ENCODE results near the gene NLK. TPM values are rescaled to one million over a fixed set of nuclear protein-coding genes. Genes with fewer than 3 reads are reported as not detected.
"Not testable (repeated sequence)": the region's sequence is repeated elsewhere in the genome, so short reads cannot be mapped to it uniquely, and the experiment has no call there.

NLK gene
- total and polyA plus RNA-seq, 2 donors (not counting 3 experiments of a cell fraction or from before 2014, with no cell fraction given): 23.8 to 34.2 TPM

DNA sequence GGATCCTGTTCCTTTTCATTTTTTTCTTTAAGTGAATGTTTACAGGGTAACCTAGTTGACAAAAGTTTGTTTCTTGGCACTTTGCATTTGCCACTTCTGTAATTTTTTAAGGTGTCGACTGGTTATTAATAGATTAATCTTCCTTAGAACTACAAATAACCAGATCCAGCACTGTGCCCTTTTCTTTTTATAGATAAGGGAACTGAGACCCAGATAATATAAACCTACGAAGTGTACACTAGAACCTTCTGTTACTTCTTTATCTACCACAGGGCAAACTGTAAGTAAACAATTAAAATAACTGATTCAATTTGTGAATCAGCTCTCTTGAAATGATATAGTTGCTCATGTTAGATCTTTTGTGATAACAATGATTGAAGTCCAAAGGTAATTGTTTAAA, 55.4 kb downstream of the NLK start:
- H3K36me3 ChIP-seq (ENCODE audit: control insufficient read depth in 2 of 2, extremely low read depth in 1 of 2, insufficient read depth in 2 of 2, low read length in 2 of 2): peaks cover 0 to 3% of the 10 kb centered on the region in 2 experiments
- no peaks in the 10 kb centered on the region for H3K27me3 ChIP-seq (ENCODE audit: control insufficient read depth in 2 of 2, insufficient read depth in 2 of 2, low read length in 2 of 2)
- H2AFZ ChIP-seq (ENCODE audit: low read depth, low read length): no peak overlapping the region
- no TSS peak for BruUV-seq (replicated peaks)
- DNase-seq (ENCODE audit: low read depth, low spot score) (no peak), FAIRE-seq (no peak)
- intact Hi-C loops (cut with micrococcal nuclease): no loop called here
- ChIA-PET CTCF (no interaction called here), POLR2A (no interaction called here)
- no peaks in the 10 kb centered on the region for H3K4me1 ChIP-seq (ENCODE audit: control insufficient read depth, extremely low read depth, insufficient read depth, low read length)
- no peak overlapping the region for H3K4me3 ChIP-seq (replicated peaks in 1 of 3; ENCODE audit: insufficient read depth in 1 of 3, low read depth in 1 of 3, low read length in 3 of 3)
- no peaks in the 10 kb centered on the region for H3K9me3 ChIP-seq (replicated peaks; ENCODE audit: control insufficient read depth, insufficient read depth, low read length)
- TF ChIP-seq, protein P1, sequence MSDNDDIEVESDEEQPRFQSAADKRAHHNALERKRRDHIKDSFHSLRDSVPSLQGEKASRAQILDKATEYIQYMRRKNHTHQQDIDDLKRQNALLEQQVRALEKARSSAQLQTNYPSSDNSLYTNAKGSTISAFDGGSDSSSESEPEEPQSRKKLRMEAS (IDR thresholded peaks at IDR 0.05; ENCODE audit: insufficient read depth, insufficient read length): no peak
- TF ChIP-seq POLR2AphosphoS5 (IDR thresholded peaks at IDR 0.05; ENCODE audit: insufficient read depth, low read depth, low read length): no peak
- no peaks in the 10 kb centered on the region for H3K9me1 ChIP-seq (replicated peaks; ENCODE audit: control insufficient read depth, extremely low read depth, insufficient read depth, low read length)
- no peak overlapping the region for H3K27ac ChIP-seq (ENCODE audit: insufficient read depth, low read depth, low read length)
- H3K4me2 ChIP-seq (ENCODE audit: insufficient read depth, low read length): no peak overlapping the region
- no peak overlapping the region for H3K9ac ChIP-seq (replicated peaks; ENCODE audit: extremely low read depth, insufficient read depth, low read length)
- peaks cover 5% of the 10 kb centered on the region for H4K20me1 ChIP-seq (replicated peaks; ENCODE audit: control insufficient read depth, extremely low read depth, insufficient read depth, low read length)
- peaks cover 56% of the 10 kb centered on the region for H3K79me2 ChIP-seq (ENCODE audit: control insufficient read depth, insufficient read depth, low read length)
- dilution Hi-C loops (cut with MboI; ENCODE audit: extremely low pct_ligation_motif_present, low sequenced_read_pairs): no loop called here

DNA sequence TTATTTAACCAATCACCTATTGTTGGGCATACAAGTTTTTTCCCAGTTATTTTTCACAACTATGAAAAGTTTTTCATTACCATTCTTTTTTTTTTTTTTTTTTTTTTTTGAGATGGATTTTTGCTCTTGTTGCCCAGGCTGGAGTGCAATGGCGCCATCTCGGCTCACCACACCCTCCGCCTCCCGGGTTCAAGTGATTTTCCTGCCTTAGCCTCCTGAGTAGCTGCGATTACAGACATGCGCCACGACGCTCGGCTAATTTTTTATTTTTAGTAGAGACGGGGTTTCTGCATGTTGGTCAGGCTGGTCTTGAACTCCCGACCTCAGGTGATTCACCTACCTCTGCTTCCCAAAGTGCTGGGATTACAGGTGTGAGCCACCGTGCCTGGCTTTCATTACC, 56.1 kb downstream of the NLK start:
- H3K4me3 ChIP-seq (replicated peaks in 1 of 3; ENCODE audit: insufficient read depth in 1 of 3, low read depth in 1 of 3, low read length in 3 of 3); dilution Hi-C loops (cut with MboI; ENCODE audit: extremely low pct_ligation_motif_present, low sequenced_read_pairs); H3K9me1 ChIP-seq (replicated peaks; ENCODE audit: control insufficient read depth, extremely low read depth, insufficient read depth, low read length); H3K9ac ChIP-seq (replicated peaks; ENCODE audit: extremely low read depth, insufficient read depth, low read length); H2AFZ ChIP-seq (ENCODE audit: low read depth, low read length); H3K27me3 ChIP-seq (ENCODE audit: control insufficient read depth in 2 of 2, insufficient read depth in 2 of 2, low read length in 2 of 2); intact Hi-C loops (cut with micrococcal nuclease); H3K4me1 ChIP-seq (ENCODE audit: control insufficient read depth, extremely low read depth, insufficient read depth, low read length); H3K9me3 ChIP-seq (replicated peaks; ENCODE audit: control insufficient read depth, insufficient read depth, low read length); H3K4me2 ChIP-seq (ENCODE audit: insufficient read depth, low read length); DNase-seq (ENCODE audit: low read depth, low spot score); BruUV-seq (replicated peaks); H3K27ac ChIP-seq (ENCODE audit: insufficient read depth, low read depth, low read length); POLR2A ChIA-PET; H4K20me1 ChIP-seq (replicated peaks; ENCODE audit: control insufficient read depth, extremely low read depth, insufficient read depth, low read length); FAIRE-seq; H3K36me3 ChIP-seq (ENCODE audit: control insufficient read depth in 2 of 2, extremely low read depth in 1 of 2, insufficient read depth in 2 of 2, low read length in 2 of 2): not testable (repeated sequence)
- CTCF ChIA-PET: interaction anchor here (0.7 kb wide), 1 partner anchor 13 kb away, joined by 3 read pairs; no protein-coding TSS in a partner anchor
- H3K79me2 ChIP-seq (ENCODE audit: control insufficient read depth, insufficient read depth, low read length): peaks cover 55% of the 10 kb centered on the region

All from endothelial cell of umbilical vein (primary cell).